ENCODE measurements around the gene LPP.

GRCh38 chr3:188687389-188687788 lies 533.4 kb downstream of the LPP start:
- no peak for TF ChIP-seq POLR2A (IDR thresholded peaks at IDR 0.05; ENCODE audit: low read length)
- 0 out of 5 replicates have a peak, but pooled peaks of 1 of the 2 experiments have one; percentile 9 for TF ChIP-seq RAD21 (conservative IDR thresholded peaks at IDR 0.05 in 1 of 2, IDR thresholded peaks at IDR 0.05 in 1 of 2)
- no peak for TF ChIP-seq SMC3 (IDR thresholded peaks at IDR 0.05)
- TF ChIP-seq ZFP36 (IDR thresholded peaks at IDR 0.05; ENCODE audit: borderline replicate concordance, partially characterized antibody): no peak
- TF ChIP-seq HOXB5 (CRISPR knock-in tag; IDR thresholded peaks at IDR 0.05): no peak
- TF ChIP-seq CEBPB (IDR thresholded peaks at IDR 0.05): no peak
